ENCODE results near the gene CA5B.
"Not testable (repeated sequence)": the region's sequence is repeated elsewhere in the genome, so short reads cannot be mapped to it uniquely, and the experiment has no call there.

CA5B gene

GRCh38 chrX:15815779-15816437, 77.8 kb downstream of the CA5B start:
- DNase-seq: no peak

GRCh38 chrX:15816438-15816809, 78.4 kb downstream of the CA5B start:
- no peak for DNase-seq

DNA sequence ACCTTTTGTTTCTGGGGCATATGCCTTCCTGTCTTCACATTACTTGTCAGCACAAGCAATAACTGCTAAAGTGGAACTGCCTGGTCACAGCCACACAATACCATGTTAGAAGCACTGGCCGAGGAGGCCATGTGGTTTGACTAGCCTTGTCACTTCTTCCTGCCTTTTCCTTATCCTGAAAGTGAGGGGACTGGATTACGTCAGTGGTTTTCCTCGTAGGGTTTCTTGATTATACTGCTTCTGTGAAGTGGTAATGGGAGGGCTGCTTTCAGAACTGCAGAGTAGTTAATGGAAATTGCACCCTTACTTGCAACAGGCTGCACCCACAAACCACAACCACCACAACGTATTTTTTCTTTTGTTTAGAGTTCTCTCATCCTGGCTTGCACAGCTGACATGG, 78.8 kb downstream of the CA5B start:
- no peak for DNase-seq

DNA sequence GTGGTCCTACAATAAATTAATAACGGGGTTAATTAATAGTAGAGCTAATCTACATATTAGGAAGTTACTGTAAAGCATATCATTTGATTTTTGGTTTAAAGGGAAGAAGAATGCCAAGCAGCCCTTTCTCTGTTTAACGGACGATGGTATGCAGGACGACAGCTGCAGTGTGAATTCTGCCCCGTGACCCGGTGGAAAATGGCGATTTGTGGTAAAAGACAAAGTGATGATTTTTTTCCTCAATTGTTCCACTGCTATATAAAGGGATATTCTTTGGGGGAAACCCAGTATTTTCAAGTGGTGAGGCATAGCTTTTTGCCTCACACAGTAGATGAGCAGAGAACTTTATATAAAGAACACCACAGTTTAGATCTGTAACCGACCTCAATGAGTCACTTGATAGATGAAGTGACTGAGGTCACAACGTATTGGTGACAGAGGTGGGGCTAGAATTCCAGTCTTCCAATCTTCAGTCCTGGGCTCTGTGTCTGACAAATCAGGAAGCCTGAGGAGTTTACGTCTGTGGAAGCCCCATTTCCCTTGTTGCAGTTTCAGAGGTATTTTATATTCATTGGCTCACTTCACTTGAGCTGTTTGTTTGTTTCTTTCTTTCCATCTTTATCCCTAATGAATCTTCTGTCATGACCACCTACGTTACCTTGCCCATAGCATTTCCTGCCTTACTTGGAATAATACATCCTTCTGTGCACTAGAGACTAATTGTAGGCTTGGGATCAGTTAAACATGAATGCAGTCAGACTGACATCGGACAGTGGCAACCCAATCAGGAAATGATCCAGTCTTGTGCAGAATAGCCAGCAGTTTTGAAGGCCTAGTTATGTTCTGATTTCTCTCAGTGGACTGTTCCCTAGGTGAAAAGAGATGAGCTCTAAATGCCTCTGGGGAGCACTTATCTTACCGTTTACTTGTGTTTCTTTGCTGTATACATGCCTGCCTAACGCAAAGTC, 82.3 kb downstream of the CA5B start:
- no peak for DNase-seq

- DNase-seq: no peak
Measured at GRCh38 chrX:15822922-15823321, 84.9 kb downstream of the CA5B start.

DNA sequence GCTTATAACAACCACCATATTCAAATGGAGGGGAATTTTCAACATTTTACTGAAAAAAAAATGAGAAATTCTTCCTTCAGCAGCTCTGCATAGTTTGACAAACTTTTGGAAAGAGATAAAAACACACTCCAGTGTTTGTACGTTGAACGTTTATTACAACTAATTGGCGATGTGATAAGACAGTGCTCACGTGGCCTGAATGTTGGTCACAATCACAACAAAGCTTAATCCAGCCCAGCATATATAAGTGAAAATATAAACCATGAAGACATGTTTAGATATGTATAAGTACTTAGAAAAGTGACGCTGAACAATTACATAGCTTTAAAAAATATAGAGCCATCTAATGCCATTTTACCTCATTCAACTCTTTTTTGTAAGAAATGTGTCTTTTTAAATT, 87.9 kb downstream of the CA5B start:
- no peak for DNase-seq

DNA sequence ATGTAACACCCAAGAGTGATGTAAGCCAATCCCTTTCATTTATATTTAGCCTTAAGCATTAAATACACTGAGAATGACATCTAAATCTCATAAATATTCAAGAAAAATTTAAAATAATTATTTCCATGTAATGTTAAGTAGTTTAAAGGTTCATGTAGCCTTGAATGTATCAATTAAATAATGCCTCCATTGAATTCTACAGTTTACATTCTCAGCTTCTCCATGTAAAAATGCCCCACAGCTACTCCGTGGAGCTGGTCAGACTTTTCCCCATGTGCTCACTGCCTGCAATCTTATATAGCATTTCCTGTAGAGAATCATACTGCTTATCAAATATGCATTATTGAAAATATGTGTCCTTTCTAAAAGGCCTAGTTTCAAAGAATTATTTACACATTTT, 91.1 kb downstream of the CA5B start:
- DNase-seq: no peak

DNA sequence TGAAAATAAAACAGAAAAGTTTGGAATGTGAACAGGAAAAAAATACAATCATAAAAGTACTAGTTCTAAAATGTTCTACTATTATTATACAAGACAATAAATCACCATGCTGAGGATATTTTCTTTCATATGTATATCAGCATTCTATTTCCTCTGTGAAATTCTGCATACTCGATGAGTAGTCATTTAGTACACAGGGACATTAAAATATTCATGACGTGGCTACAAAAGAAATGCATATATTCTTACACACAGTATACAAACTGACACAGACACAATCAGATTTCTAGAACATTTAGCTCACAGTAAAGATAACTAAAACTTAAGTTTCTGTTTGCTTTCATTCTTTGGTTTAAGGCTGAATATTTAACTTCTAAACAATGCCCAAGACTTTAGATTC, 93.3 kb downstream of the CA5B start:
- DNase-seq: not testable (repeated sequence)

DNA sequence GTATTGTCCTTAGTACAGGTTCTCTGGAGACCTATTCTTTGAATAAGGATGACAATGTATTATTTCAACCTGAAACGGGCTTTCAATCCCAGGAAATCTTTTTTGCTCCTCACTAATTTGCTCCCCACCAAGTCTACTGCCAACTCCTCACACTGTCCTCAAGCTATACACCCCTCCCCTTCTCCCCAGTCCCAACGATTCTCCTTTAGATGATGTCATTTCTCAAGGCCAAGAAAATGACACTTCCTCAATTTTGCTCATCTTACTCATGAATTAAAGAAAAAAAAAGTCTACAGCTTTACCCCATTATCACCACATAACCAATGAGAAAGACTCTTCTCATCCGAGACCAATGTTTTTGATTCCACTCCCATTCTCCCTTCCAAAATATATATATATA, 96.0 kb downstream of the CA5B start:
- no peak for DNase-seq

DNA sequence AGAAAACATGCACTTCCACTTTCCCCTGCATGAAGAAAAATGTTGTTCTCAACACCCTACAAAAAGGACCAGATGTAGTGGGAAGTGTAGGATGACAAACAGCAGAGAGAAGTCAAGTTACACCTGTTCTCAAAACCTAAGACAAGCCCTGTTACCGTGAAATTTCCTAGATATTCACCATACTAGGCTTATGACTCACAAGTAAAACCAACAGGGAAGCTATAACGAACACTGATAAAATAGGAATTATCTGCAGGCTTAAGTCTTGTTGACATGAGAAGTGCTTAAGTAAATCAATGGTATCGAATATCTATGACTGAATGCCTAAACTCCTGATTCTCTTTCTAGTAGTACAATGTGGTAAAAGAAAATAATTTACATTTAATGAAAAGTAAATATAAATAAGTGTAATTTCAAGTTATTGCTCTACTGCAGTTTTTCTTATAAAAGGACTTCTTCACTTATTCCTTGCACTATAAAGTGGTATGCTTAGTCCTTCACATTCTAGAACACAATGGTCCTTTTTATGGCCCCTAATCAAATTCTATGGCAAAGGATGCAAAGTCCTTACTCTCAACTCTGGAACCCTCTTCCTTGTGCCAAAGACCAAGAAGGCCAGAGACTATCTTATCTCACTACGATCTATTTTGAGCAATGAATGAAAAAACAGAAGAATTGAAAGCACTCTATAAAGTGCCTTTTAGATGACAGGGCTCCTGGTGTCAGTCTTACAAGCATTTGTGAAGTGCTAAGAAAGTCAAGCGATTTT, 96.9 kb downstream of the CA5B start:
- DNase-seq: no peak
